Fibroblast of pulmonary artery (primary cell): Measurements from ENCODE around the gene PIGH.
A peak's percentile ranks its signal among the peaks of the same experiment; 100 is the strongest.

Experiments
- DNase-seq: peaks from one replicate; pipeline ENCODE4 v3.0.0-alpha.2; 2010; ENCODE audit warnings: low read depth
- H3K4me3 ChIP-seq: replicated peaks from 2 replicates; pipeline ENCODE4 v1.5.1; 2011; ENCODE audit warnings: low read depth, mild to moderate bottlenecking, control low read depth, low read length, moderate library complexity
- TF ChIP-seq, protein P1 (sequence below): IDR thresholded peaks from 2 replicates; pipeline ENCODE4 v1.5.1; 2011; ENCODE audit warnings: mild to moderate bottlenecking, control low read depth, low read length, inconsistent platforms; ENCODE audit errors: missing control alignments

The PIGH gene

DNA sequence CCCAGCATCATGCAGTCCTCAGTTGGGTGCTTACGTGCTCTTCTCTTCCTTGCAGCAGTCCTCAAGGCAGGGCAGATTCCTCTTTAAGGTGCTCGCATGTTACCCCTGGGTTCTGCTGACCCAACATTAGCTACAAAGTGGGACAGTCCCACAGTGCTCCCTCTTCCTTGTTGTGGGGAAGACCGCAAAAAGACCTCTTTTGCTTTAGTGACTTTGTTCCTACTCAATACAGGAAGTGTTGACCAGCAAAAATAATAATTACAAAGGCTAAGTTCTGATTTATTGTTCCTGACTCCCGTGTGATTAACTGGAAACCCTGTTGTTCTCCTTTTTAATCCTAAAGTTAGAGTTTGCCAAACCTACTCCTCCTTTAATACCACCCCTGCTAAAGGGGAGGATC, 13.7 kb downstream of the PIGH start:
- TF ChIP-seq, protein P1, sequence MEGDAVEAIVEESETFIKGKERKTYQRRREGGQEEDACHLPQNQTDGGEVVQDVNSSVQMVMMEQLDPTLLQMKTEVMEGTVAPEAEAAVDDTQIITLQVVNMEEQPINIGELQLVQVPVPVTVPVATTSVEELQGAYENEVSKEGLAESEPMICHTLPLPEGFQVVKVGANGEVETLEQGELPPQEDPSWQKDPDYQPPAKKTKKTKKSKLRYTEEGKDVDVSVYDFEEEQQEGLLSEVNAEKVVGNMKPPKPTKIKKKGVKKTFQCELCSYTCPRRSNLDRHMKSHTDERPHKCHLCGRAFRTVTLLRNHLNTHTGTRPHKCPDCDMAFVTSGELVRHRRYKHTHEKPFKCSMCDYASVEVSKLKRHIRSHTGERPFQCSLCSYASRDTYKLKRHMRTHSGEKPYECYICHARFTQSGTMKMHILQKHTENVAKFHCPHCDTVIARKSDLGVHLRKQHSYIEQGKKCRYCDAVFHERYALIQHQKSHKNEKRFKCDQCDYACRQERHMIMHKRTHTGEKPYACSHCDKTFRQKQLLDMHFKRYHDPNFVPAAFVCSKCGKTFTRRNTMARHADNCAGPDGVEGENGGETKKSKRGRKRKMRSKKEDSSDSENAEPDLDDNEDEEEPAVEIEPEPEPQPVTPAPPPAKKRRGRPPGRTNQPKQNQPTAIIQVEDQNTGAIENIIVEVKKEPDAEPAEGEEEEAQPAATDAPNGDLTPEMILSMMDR = no peak
- DNase-seq = no peak
- no peak overlapping the region for H3K4me3 ChIP-seq

DNA sequence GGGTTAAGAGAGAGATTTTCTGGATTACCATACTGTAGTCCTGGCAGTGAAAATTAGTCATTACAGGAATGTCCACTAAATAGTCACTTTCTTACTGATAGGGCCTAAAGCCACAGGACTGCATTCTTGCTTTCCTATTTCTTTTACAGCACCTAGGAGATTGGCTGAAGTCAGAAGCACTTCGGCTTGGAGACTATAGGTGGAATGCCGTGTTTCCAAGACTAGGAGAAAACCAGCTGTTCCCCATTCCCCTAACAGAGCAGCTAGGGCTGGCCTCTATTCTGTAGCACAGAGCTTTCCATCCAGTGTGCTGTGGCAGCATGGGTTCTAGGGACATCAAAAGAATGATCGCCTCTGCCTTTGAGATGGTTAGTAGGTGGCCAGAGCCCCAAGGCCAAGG, 15.1 kb downstream of the PIGH start:
- H3K4me3 ChIP-seq = no peak overlapping the region
- no peak for DNase-seq
- TF ChIP-seq, protein P1 = no peak

DNA sequence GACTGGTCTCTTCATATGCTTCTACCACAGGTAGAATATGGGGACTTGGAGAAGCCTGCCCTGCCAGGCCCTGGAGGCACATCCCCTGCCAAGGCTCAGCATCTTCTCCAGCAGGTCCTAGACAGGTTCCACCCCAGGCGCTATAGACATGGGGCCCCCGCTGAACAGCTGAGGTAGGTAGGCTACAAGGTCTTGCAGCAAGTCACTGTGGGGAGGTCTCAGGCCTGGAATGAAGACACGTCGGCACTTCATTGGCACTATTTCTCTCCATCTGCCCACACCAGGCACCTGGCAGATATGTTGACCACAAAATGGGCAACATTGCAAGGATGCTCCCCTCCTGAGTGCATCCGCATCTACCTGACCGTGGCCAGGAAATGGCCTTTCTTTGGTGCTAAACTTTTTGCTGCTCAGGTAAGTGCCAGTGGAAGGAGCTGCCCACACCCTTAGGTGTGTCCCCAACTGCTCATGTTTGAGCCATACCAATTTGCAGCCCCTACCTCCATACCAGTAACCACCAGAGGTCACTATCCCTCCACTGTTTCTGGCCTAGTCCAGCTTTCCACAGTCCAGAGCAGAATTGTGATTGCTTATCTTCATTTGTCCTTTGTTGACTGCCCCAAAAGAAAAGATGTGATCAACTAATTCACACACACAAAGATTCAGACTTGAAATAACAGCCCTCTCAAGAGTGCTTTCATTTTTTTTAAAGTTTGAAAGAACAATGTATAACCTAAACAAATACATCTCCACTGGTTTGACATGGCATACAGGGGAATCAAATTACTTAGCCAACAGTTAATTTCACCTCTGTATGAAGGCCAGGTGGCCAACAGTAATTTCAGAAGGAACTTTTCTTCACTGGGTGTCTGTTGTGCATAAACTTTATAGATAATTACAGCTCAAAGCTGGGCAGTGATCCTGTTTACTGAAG, 16.1 kb downstream of the PIGH start:
- TF ChIP-seq, protein P1 = peak; percentile 87
- DNase-seq = peak; percentile 67
- no peak overlapping the region for H3K4me3 ChIP-seq

DNA sequence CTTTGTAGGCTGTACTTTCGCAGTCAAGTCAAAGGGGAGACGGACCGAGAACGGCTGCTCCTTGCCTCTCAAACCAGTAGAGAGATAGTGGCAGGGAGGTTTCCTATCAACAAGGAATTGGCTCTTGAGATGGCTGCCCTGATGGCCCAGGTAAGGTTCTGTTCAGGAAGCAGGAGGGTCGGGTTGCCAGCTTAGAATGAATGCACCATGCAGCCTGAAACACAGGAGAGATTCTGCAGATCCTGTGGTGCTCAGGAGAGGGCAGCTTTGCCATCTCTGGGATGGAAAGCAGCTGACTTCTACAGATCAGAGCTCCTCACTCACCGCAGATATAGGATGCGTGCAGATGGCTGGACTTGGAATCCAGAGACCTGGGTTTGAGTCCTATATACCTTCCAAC, 18.0 kb downstream of the PIGH start:
- TF ChIP-seq, protein P1 = no peak
- no peak overlapping the region for H3K4me3 ChIP-seq
- no peak for DNase-seq

DNA sequence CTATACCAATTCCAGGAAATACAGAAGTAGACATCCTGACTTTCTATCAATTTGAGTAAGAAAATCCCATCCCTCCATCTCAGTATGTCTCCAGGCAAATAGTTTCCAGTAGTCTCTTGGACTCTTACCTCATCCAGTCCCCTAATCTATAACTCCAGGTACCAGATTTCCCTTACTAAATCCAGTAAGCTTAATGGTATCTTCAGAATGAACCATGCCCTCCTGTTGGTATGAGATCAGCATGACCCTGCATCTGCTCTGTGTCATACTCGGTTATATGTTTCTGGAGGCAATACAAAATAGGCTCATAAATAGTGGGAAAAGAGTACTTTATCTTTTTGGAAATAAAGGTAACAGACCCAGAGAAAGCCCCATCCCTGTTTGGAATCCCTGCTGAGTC, 18.4 kb downstream of the PIGH start:
- no peak overlapping the region for H3K4me3 ChIP-seq
- DNase-seq = no peak
- TF ChIP-seq, protein P1 = no peak

DNA sequence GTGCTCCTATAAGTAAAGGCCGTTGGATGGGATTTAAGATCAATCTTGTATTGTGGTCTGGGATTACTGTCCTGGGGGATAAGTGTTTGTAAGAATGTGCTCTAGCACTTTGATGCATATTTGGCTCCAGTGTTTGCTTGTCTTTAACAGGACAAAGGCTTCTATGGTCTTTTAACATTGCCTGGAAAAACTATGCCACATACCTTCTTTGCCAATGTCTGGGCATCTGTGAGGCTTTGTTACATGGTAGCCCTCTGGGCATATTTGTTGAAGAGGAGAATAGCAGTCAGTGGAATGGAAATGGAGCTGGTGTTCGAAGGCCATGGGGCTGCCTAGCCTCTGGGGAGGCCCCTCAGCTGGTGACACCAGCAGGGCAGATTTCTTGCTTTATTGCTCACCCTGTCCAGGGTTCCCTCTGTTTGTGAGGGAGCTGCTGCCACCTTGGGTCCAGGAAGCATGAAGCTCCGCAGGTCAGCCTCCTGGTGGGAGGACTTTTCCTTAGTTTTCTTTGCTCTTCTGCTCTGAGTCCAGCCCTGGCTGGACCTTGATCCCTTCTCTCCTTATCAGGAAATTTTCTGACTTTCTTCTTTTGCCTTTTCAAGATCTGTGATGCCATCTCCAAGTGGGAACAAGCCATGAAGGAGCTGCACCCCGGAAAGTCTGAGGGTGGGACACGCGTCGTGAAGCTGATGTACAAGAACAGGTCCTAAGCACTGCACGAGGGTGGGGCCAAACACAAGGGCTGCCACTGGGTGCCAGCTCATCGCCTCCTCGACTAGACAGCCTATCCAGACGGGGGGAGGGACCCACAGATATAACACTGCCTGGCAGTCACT, 19.5 kb downstream of the PIGH start:
- TF ChIP-seq, protein P1 = no peak
- no peak overlapping the region for H3K4me3 ChIP-seq
- DNase-seq = no peak
